Neural cell (in vitro differentiated cells): ENCODE data around the gene TSNAXIP1. TPM values are rescaled to one million over a fixed set of nuclear protein-coding genes. Genes with fewer than 3 reads are reported as not detected.

Experiments used
- H2AFZ ChIP-seq: fragments of 200-600, 300-800 bp; sonication (generic), shearing (Covaris generic); 2 replicates; pipeline ENCODE4 v1.6.0; 2014; ENCODE audit warnings: low read depth, mild to moderate bottlenecking, antibody characterized with exemption, low read length, moderate library complexity
- H3F3A ChIP-seq: fragments of 200-600 bp; shearing (Covaris generic); 2 replicates; pipeline ENCODE4 v1.6.1; 2016; ENCODE audit warnings: mild to moderate bottlenecking, moderate library complexity, mixed read lengths, antibody characterized with exemption, low read length; ENCODE audit not compliant: insufficient read depth, poor library complexity, severe bottlenecking
- H3K27ac ChIP-seq: fragments of 200-600, 300-800 bp; sonication (generic), shearing (Covaris generic); 2 replicates; pipeline ENCODE4 v1.5.1; 2014; ENCODE audit warnings: mild to moderate bottlenecking, low read length, moderate library complexity
- H3K27me3 ChIP-seq: fragments of 300-800, 200-600 bp; sonication (generic), shearing (Covaris generic); 2 replicates; pipeline ENCODE4 v1.6.0; 2014; ENCODE audit warnings: mild to moderate bottlenecking, low read depth, low read length, moderate library complexity; ENCODE audit not compliant: insufficient read depth
- H3K36me3 ChIP-seq: fragments of 300-800, 200-600 bp; sonication (generic), shearing (Covaris generic); 2 replicates; pipeline ENCODE4 v1.5.1; 2014; ENCODE audit warnings: mild to moderate bottlenecking, antibody characterized with exemption, low read length, moderate library complexity; ENCODE audit not compliant: insufficient read depth
- H3K4me2 ChIP-seq: fragments of 300-800, 200-600 bp; sonication (generic), shearing (Covaris generic); 2 replicates; pipeline ENCODE4 v1.6.0; 2014; ENCODE audit warnings: mild to moderate bottlenecking, low read length
- H3K4me3 ChIP-seq: fragments of 300-800, 200-600 bp; sonication (generic), shearing (Covaris generic); 2 replicates; pipeline ENCODE4 v1.5.1; 2014; ENCODE audit warnings: mild to moderate bottlenecking, low read length, moderate library complexity
- H3K79me2 ChIP-seq: fragments of 200-600 bp; shearing (Covaris generic); replicated peaks from 2 replicates; pipeline ENCODE4 v1.6.0; 2014; ENCODE audit warnings: mild to moderate bottlenecking, low read length, moderate library complexity; ENCODE audit not compliant: insufficient read depth
- H3K9ac ChIP-seq: fragments of 300-800, 200-600 bp; sonication (generic), shearing (Covaris generic); 2 replicates; pipeline ENCODE4 v1.6.1; 2016; ENCODE audit warnings: mild to moderate bottlenecking, low read length, mixed read lengths
- H3K9me2 ChIP-seq: fragments of 200-600 bp; shearing (Covaris generic); 2 replicates; pipeline ENCODE4 v1.6.1; 2016; ENCODE audit warnings: mild to moderate bottlenecking, low read length, mixed read lengths; ENCODE audit not compliant: insufficient read depth
- H3K9me3 ChIP-seq: fragments of 200-600, 300-800 bp; sonication (generic), shearing (Covaris generic); 2 replicates; pipeline ENCODE4 v1.6.1; 2016; ENCODE audit warnings: mild to moderate bottlenecking, mixed run types, low read length, moderate library complexity, mixed read lengths
- H4K20me1 ChIP-seq: fragments of 200-600 bp; shearing (Covaris generic); 2 replicates; pipeline ENCODE4 v1.6.1; 2016; ENCODE audit warnings: mild to moderate bottlenecking, mixed run types; ENCODE audit not compliant: insufficient read depth
- EP300 ChIP-seq: fragments of 450-650 bp; conservative IDR thresholded peaks from 2 replicates; pipeline ENCODE4 v1.6.1; 2014; ENCODE audit warnings: antibody characterized with exemption, mild to moderate bottlenecking, moderate library complexity; ENCODE audit not compliant: poor library complexity, severe bottlenecking
- EZH2 ChIP-seq: fragments of 200-600, 300-800 bp; shearing (Covaris generic), sonication (generic); IDR thresholded peaks from 2 replicates; pipeline ENCODE4 v1.6.1; 2014; ENCODE audit warnings: antibody characterized with exemption, low read length, borderline replicate concordance, mild to moderate bottlenecking; ENCODE audit not compliant: insufficient read depth, poor library complexity, severe bottlenecking
- MXI1 ChIP-seq: fragments of 450-650 bp; conservative IDR thresholded peaks from 2 replicates; pipeline ENCODE4 v1.6.1; 2014; ENCODE audit warnings: antibody characterized with exemption, mild to moderate bottlenecking; ENCODE audit not compliant: poor library complexity, severe bottlenecking
- POLR2AphosphoS5 ChIP-seq: IDR thresholded peaks from 2 replicates; pipeline ENCODE4 v1.6.1; 2012
- RAD21 ChIP-seq: fragments of 450-650 bp; conservative IDR thresholded peaks from 2 replicates; pipeline ENCODE4 v1.6.1; 2014; ENCODE audit warnings: antibody characterized with exemption, mild to moderate bottlenecking, moderate library complexity
- REST ChIP-seq: IDR thresholded peaks from 2 replicates; pipeline ENCODE4 v1.6.1; 2012; ENCODE audit warnings: borderline replicate concordance
- SMC3 ChIP-seq: fragments of 450-650 bp; conservative IDR thresholded peaks from 2 replicates; pipeline ENCODE4 v1.6.1; 2014; ENCODE audit warnings: antibody characterized with exemption, mild to moderate bottlenecking, moderate library complexity; ENCODE audit not compliant: poor library complexity
- TAF1 ChIP-seq: IDR thresholded peaks from 2 replicates; pipeline ENCODE4 v1.6.1; 2012; ENCODE audit warnings: low read depth
- polyA plus RNA-seq: library from polyadenylated mRNA; depleted of rRNA; stranded (reverse); fragments of >200 nt; gene quantifications from 2 replicates; pipeline ENCODE4 v1.2.3, GENCODE V29; 2014
- TF ChIP-seq, protein P1 (sequence below): fragments of 450-650 bp; IDR thresholded peaks from 2 replicates; pipeline ENCODE4 v1.5.1; 2014; ENCODE audit warnings: antibody characterized with exemption, mild to moderate bottlenecking, moderate library complexity; ENCODE audit not compliant: poor library complexity, severe bottlenecking

The TSNAXIP1 gene
- polyA plus RNA-seq, 1 donor from 2014 or later: 31.0 TPM

DNA sequence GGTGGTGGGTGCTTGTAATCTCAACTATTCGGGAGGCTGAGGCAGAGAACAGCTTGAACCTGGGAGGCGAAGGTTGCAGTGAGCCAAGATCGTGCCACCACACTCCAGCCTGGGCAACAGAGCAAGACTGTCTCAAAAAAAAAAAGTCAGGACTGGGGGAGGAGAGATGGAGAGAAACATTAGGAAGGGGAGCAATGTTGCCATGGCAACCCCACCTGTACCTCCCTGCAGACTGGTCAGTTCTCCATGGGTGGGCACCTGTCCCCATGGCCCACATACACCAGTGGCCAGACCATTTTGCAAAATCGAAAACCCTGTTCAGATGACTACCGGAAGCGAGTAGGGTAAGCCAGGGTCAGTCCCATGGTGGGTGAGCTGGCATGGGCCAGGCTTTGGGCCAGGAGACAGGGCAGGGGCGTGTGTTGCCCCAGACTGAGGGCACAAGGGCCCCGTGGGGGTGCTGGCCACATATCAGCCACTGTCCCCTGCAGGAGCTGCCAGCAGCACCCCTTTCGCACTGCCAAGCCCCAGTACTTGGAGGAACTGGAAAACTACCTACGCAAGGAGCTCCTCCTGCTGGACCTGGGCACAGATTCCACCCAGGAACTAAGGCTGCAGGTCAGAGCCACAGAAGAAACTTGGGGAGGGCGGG, 14.0 kb downstream of the TSNAXIP1 start (continued):
- TF ChIP-seq REST: no peak
- TF ChIP-seq RAD21: no peak

DNA sequence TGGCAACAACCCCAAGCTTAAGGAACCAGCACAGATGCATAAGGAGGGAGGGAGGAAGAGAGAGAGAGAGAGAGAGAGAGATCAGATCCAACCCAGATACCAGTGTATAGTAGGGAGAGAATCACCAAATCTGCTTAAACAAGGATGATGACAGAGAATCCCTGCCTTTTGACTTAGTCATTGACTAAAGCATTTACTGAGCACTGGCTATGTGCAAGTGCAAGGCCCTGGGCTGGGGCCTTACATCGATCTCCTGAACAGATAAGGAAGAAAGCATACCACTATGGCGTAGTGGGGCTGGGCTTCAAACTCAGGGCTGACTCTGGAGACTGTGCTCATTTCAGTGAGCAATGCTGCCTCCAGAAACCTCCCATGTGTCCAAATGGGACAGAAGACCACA, 15.8 kb downstream of the TSNAXIP1 start:
- no peak overlapping the region for H3K4me3 ChIP-seq
- no peak overlapping the region for H2AFZ ChIP-seq
- no peaks in the 10 kb centered on the region for H3K36me3 ChIP-seq
- H3K27ac ChIP-seq: no peak overlapping the region
- no peaks in the 10 kb centered on the region for H4K20me1 ChIP-seq
- no peak overlapping the region for H3K4me2 ChIP-seq
- no peaks in the 10 kb centered on the region for H3K27me3 ChIP-seq
- no peaks in the 10 kb centered on the region for H3K9me3 ChIP-seq
- no peaks in the 10 kb centered on the region for H3K9me2 ChIP-seq
- no peaks in the 10 kb centered on the region for H3K79me2 ChIP-seq
- no peaks in the 10 kb centered on the region for H3F3A ChIP-seq
- TF ChIP-seq SMC3 (no peak), MXI1 (no peak), REST (no peak), POLR2AphosphoS5 (no peak), EZH2 (no peak), EP300 (no peak), TAF1 (no peak), RAD21 (no peak)
- TF ChIP-seq, protein P1, sequence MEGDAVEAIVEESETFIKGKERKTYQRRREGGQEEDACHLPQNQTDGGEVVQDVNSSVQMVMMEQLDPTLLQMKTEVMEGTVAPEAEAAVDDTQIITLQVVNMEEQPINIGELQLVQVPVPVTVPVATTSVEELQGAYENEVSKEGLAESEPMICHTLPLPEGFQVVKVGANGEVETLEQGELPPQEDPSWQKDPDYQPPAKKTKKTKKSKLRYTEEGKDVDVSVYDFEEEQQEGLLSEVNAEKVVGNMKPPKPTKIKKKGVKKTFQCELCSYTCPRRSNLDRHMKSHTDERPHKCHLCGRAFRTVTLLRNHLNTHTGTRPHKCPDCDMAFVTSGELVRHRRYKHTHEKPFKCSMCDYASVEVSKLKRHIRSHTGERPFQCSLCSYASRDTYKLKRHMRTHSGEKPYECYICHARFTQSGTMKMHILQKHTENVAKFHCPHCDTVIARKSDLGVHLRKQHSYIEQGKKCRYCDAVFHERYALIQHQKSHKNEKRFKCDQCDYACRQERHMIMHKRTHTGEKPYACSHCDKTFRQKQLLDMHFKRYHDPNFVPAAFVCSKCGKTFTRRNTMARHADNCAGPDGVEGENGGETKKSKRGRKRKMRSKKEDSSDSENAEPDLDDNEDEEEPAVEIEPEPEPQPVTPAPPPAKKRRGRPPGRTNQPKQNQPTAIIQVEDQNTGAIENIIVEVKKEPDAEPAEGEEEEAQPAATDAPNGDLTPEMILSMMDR: no peak
- no peak overlapping the region for H3K9ac ChIP-seq
